Trophoblast cell (in vitro differentiated cells and primary cell): Measurements from ENCODE around the gene POLRMT.
"Not testable (repeated sequence)": the region's sequence is repeated elsewhere in the genome, so short reads cannot be mapped to it uniquely, and the experiment has no call there.

ENCODE experiments used
- DNase-seq, 2 donors: peaks; one replicate each; pipeline ENCODE4 v3.0.0-alpha.2; 2016
- H2AFZ ChIP-seq: 2 replicates; pipeline ENCODE4 v1.6.1; 2013; ENCODE audit warnings: low read length, moderate library complexity, mild to moderate bottlenecking; ENCODE audit not compliant: insufficient read depth, poor library complexity
- H2AK5ac ChIP-seq: 2 replicates; pipeline ENCODE4 v1.6.1; 2013; ENCODE audit warnings: mild to moderate bottlenecking, low read length
- H2BK120ac ChIP-seq: 2 replicates; pipeline ENCODE4 v1.6.1; 2013; ENCODE audit warnings: low read length, mild to moderate bottlenecking, moderate library complexity; ENCODE audit not compliant: insufficient read depth, poor library complexity
- H2BK12ac ChIP-seq: 2 replicates; pipeline ENCODE4 v1.6.1; 2013; ENCODE audit warnings: mild to moderate bottlenecking, low read length, moderate library complexity
- H2BK5ac ChIP-seq: 2 replicates; pipeline ENCODE4 v1.6.1; 2013; ENCODE audit warnings: low read length, low read depth, moderate library complexity, mild to moderate bottlenecking; ENCODE audit not compliant: poor library complexity
- H3K14ac ChIP-seq: 2 replicates; pipeline ENCODE4 v1.6.1; 2013; ENCODE audit warnings: mild to moderate bottlenecking, low read length
- H3K18ac ChIP-seq: 2 replicates; pipeline ENCODE4 v1.6.1; 2013; ENCODE audit warnings: mild to moderate bottlenecking, low read length
- H3K23ac ChIP-seq: 2 replicates; pipeline ENCODE4 v1.6.1; 2013; ENCODE audit warnings: low read length
- H3K27ac ChIP-seq: 2 replicates; pipeline ENCODE4 v1.5.1; 2013; ENCODE audit warnings: low read depth, mild to moderate bottlenecking, inconsistent platforms, low read length, moderate library complexity
- H3K27me3 ChIP-seq: 2 replicates; pipeline ENCODE4 v1.6.1; 2013; ENCODE audit warnings: inconsistent platforms, mild to moderate bottlenecking, low read length, moderate library complexity; ENCODE audit not compliant: insufficient read depth
- H3K36me3 ChIP-seq, 2 experiments: 1 replicate in 1 of 2; 2 replicates in 1 of 2; pipeline ENCODE4 v1.6.1; 2013; ENCODE audit warnings: low read length in 2 of 2, mild to moderate bottlenecking in 2 of 2, moderate library complexity in 1 of 2; ENCODE audit not compliant: insufficient read depth in 2 of 2, control insufficient read depth in 1 of 2
- H3K4ac ChIP-seq: 2 replicates; pipeline ENCODE4 v1.6.1; 2013; ENCODE audit warnings: low read depth, mild to moderate bottlenecking, low read length, moderate library complexity
- H3K4me1 ChIP-seq, 2 experiments: 1 replicate in 1 of 2; 2 replicates in 1 of 2; pipeline ENCODE4 v1.6.1; 2013; ENCODE audit warnings: low read length in 2 of 2, mild to moderate bottlenecking in 2 of 2, moderate library complexity in 1 of 2; ENCODE audit not compliant: insufficient read depth in 2 of 2, control insufficient read depth in 1 of 2
- H3K4me2 ChIP-seq: 2 replicates; pipeline ENCODE4 v1.6.1; 2013; ENCODE audit warnings: inconsistent platforms, mild to moderate bottlenecking, low read length, moderate library complexity
- H3K4me3 ChIP-seq: 2 replicates; pipeline ENCODE4 v1.5.1; 2013; ENCODE audit warnings: mild to moderate bottlenecking, low read depth, low read length, inconsistent platforms
- H3K79me1 ChIP-seq: one replicate; pipeline ENCODE4 v1.6.1; 2013; ENCODE audit warnings: low read length
- H3K79me2 ChIP-seq: 2 replicates; pipeline ENCODE4 v1.6.1; 2013; ENCODE audit warnings: low read length, mild to moderate bottlenecking; ENCODE audit not compliant: control insufficient read depth, insufficient read depth, poor library complexity
- H3K9ac ChIP-seq: 2 replicates; pipeline ENCODE4 v1.6.1; 2013; ENCODE audit warnings: mild to moderate bottlenecking, low read length
- H3K9me3 ChIP-seq: 2 replicates; pipeline ENCODE4 v1.6.1; 2013; ENCODE audit warnings: low read depth, mild to moderate bottlenecking, control low read depth, inconsistent platforms, low read length; ENCODE audit not compliant: insufficient read depth
- H4K12ac ChIP-seq: 2 replicates; pipeline ENCODE4 v1.6.1; 2013; ENCODE audit warnings: low read depth, mild to moderate bottlenecking, low read length, moderate library complexity
- H4K8ac ChIP-seq: 2 replicates; pipeline ENCODE4 v1.6.1; 2013; ENCODE audit warnings: low read depth, mild to moderate bottlenecking, low read length, moderate library complexity
- H4K91ac ChIP-seq: one replicate; pipeline ENCODE4 v1.6.1; 2013; ENCODE audit warnings: low read depth, mild to moderate bottlenecking, low read length, moderate library complexity
- WGBS: extraction: QIAGEN DNeasy Blood & Tissue Kit; methylation state at CpG from one replicate; pipeline ENCODE4 v1.1.7; 2013; ENCODE audit warnings: missing lambda C conversion rate; ENCODE audit not compliant: insufficient read length, insufficient coverage; ENCODE audit errors: extremely low coverage; 5-methylcytosine and 5-hydroxymethylcytosine counted together

Gene POLRMT

GRCh38 chr19:588093-588740, 45.1 kb downstream of the POLRMT start:
- Histone ChIP-seq H3K4me1 (peaks cover 0 to 2% of the 10 kb centered on the region in 2 experiments), H2BK12ac (no peak overlapping the region), H3K27me3 (peaks cover 29% of the 10 kb centered on the region), H4K91ac (no peak overlapping the region), H3K9me3 (peaks cover 12% of the 10 kb centered on the region), H3K9ac (no peak overlapping the region), H3K18ac (no peak overlapping the region), H4K12ac (no peak overlapping the region), H3K4me2 (no peak overlapping the region), H3K14ac (no peak overlapping the region), H3K79me2 (no peaks in the 10 kb centered on the region), H4K8ac (no peak overlapping the region), H2BK120ac (no peak overlapping the region), H3K23ac (no peak overlapping the region), H2AK5ac (no peak overlapping the region), H3K4ac (no peak overlapping the region), H3K36me3 (peaks cover 6 to 7% of the 10 kb centered on the region in 2 experiments), H3K79me1 (no peaks in the 10 kb centered on the region), H2AFZ (no peak overlapping the region), H3K27ac (no peak overlapping the region), H2BK5ac (no peak overlapping the region), H3K4me3 (no peak overlapping the region)
- DNase-seq: peak; percentile 59 to 76
- no CpG with 5 or more reads among the region's 41 CpGs for WGBS

- Histone ChIP-seq H3K79me2 (no peaks in the 10 kb centered on the region), H2AK5ac (no peak overlapping the region), H3K9me3 (peaks cover 7% of the 10 kb centered on the region), H2BK12ac (no peak overlapping the region), H3K14ac (no peak overlapping the region), H2BK120ac (no peak overlapping the region), H3K36me3 (peaks cover 25 to 29% of the 10 kb centered on the region in 2 experiments), H4K91ac (no peak overlapping the region), H3K79me1 (no peaks in the 10 kb centered on the region), H3K27ac (no peak overlapping the region), H2BK5ac (no peak overlapping the region), H3K9ac (no peak overlapping the region), H3K27me3 (peaks cover 21% of the 10 kb centered on the region), H3K4me2 (no peak overlapping the region), H3K4ac (no peak overlapping the region), H3K18ac (no peak overlapping the region), H3K4me3 (no peak overlapping the region), H2AFZ (no peak overlapping the region), H3K4me1 (peaks cover 0 to 2% of the 10 kb centered on the region in 2 experiments), H4K12ac (no peak overlapping the region), H3K23ac (no peak overlapping the region), H4K8ac (no peak overlapping the region)
- no CpG with 5 or more reads among the region's 10 CpGs for WGBS
- DNase-seq: no peak
Observed at GRCh38 chr19:585551-586110, 47.7 kb downstream of the POLRMT start.

- not testable (repeated sequence) for H4K8ac ChIP-seq, H4K12ac ChIP-seq, H3K9me3 ChIP-seq, H4K91ac ChIP-seq, H3K27ac ChIP-seq, H3K18ac ChIP-seq, H3K4me2 ChIP-seq, H3K4me3 ChIP-seq, H2BK120ac ChIP-seq, H2BK12ac ChIP-seq, DNase-seq, H3K9ac ChIP-seq, H3K23ac ChIP-seq, H3K79me2 ChIP-seq, H3K4ac ChIP-seq, H2AK5ac ChIP-seq, H3K14ac ChIP-seq, H3K79me1 ChIP-seq, H2BK5ac ChIP-seq, H2AFZ ChIP-seq, H3K4me1 ChIP-seq
- Histone ChIP-seq H3K36me3 (peaks cover 30 to 33% of the 10 kb centered on the region in 2 experiments), H3K27me3 (peaks cover 16% of the 10 kb centered on the region)
- no CpG with 5 or more reads among the region's 34 CpGs for WGBS
Observed at GRCh38 chr19:585146-585545, 48.2 kb downstream of the POLRMT start.

GRCh38 chr19:584240-585001, 48.9 kb downstream of the POLRMT start:
- Histone ChIP-seq H3K27ac (no peak overlapping the region), H2BK120ac (no peak overlapping the region), H3K4me2 (no peak overlapping the region), H3K23ac (no peak overlapping the region), H3K14ac (no peak overlapping the region), H3K9me3 (peaks cover 7% of the 10 kb centered on the region), H3K4me1 (peaks cover 0 to 2% of the 10 kb centered on the region in 2 experiments), H2BK5ac (no peak overlapping the region), H3K9ac (no peak overlapping the region), H4K8ac (no peak overlapping the region), H4K12ac (no peak overlapping the region), H3K27me3 (peaks cover 14% of the 10 kb centered on the region), H4K91ac (no peak overlapping the region), H3K36me3 (peaks cover 37 to 41% of the 10 kb centered on the region in 2 experiments), H2AFZ (no peak overlapping the region), H3K79me2 (no peaks in the 10 kb centered on the region), H2BK12ac (no peak overlapping the region), H3K4ac (no peak overlapping the region), H3K18ac (no peak overlapping the region), H2AK5ac (no peak overlapping the region), H3K79me1 (no peaks in the 10 kb centered on the region), H3K4me3 (no peak overlapping the region)
- peak; percentile 25 to 55 for DNase-seq
- WGBS: no CpG with 5 or more reads among the region's 38 CpGs
